Naive thymus-derived CD4-positive, alpha-beta T cell (primary cell): ENCODE data around the gene TUB. TPM values are rescaled to one million over a fixed set of nuclear protein-coding genes. Genes with fewer than 3 reads are reported as not detected.
A peak's percentile ranks its signal among the peaks of the same experiment; 100 is the strongest.

Experiments
- ATAC-seq: fragments of 150-1000 bp; cut with Tn5 transposase; 2 replicates; pipeline ENCODE4 v1.10.0; 2021; ENCODE audit warnings: mild to moderate bottlenecking, moderate library complexity
- CTCF ChIA-PET: fragments of 350-600 bp; sonication (Branson Sonifier 250); formaldehyde crosslinking; loops from one replicate; lab custom pipeline; 2021; ENCODE audit warnings: antibody characterized with exemption; lab: Charles Lee
- POLR2A ChIA-PET: fragments of 350-600 bp; sonication (Branson Sonifier 250); formaldehyde crosslinking; loops from one replicate; lab custom pipeline; 2021; ENCODE audit warnings: antibody characterized with exemption, inconsistent platforms; lab: Charles Lee
- DNase-seq, 9 donors: peaks; one replicate each; pipeline versions ENCODE4 v3.0.0 to v3.0.0-alpha.2; 2020 to 2022; ENCODE audit warnings: mixed read lengths in 1 of 9
- H3K27ac ChIP-seq: one replicate; pipeline ENCODE4 v1.7.0; 2013; ENCODE audit warnings: mild to moderate bottlenecking, low read depth, low read length, moderate library complexity
- H3K27me3 ChIP-seq, 2 donors: one replicate each; pipeline ENCODE4 v1.7.0; 2013; ENCODE audit warnings: low read length in 2 of 2, mild to moderate bottlenecking in 2 of 2, moderate library complexity in 2 of 2; ENCODE audit not compliant: control insufficient read depth in 2 of 2, insufficient read depth in 2 of 2
- H3K36me3 ChIP-seq, 3 experiments: 1 replicate in 2 of 3; 2 replicates in 1 of 3; pipeline ENCODE4 v1.7.0; 2013; ENCODE audit warnings: low read length in 3 of 3, mild to moderate bottlenecking in 3 of 3, moderate library complexity in 1 of 3; ENCODE audit not compliant: insufficient read depth in 3 of 3, control insufficient read depth in 2 of 3
- H3K4me1 ChIP-seq, 2 donors: one replicate each; pipeline ENCODE4 v1.7.0; 2013; ENCODE audit warnings: low read length in 2 of 2, mild to moderate bottlenecking in 2 of 2, moderate library complexity in 1 of 2; ENCODE audit not compliant: control insufficient read depth in 2 of 2, insufficient read depth in 2 of 2
- H3K4me3 ChIP-seq: 2 replicates; pipeline ENCODE4 v1.7.0; 2013; ENCODE audit warnings: mild to moderate bottlenecking, low read length
- H3K9me3 ChIP-seq, 3 experiments: 1 replicate in 2 of 3; 2 replicates in 1 of 3; pipeline ENCODE4 v1.7.0; 2013; ENCODE audit warnings: low read length in 3 of 3; ENCODE audit not compliant: control insufficient read depth in 2 of 3
- H3K27ac Mint-ChIP-seq, 9 donors: one replicate each; pipeline ENCODE4 v1.8.0; 2020 to 2022; ENCODE audit warnings: mixed read lengths in 9 of 9, mild to moderate bottlenecking in 8 of 9, moderate library complexity in 5 of 9, inconsistent platforms in 2 of 9
- H3K27me3 Mint-ChIP-seq, 5 donors: one replicate each; pipeline ENCODE4 v1.8.0; 2021 to 2022; ENCODE audit warnings: mixed read lengths in 5 of 5, mild to moderate bottlenecking in 1 of 5
- H3K36me3 Mint-ChIP-seq, 5 donors: one replicate each; pipeline ENCODE4 v1.8.0; 2020 to 2022; ENCODE audit warnings: mixed read lengths in 5 of 5, mild to moderate bottlenecking in 3 of 5, inconsistent platforms in 1 of 5
- H3K4me1 Mint-ChIP-seq, 7 donors: one replicate each; pipeline ENCODE4 v1.8.0; 2020 to 2022; ENCODE audit warnings: mixed read lengths in 7 of 7, mild to moderate bottlenecking in 3 of 7, inconsistent platforms in 1 of 7
- H3K4me3 Mint-ChIP-seq, 10 donors: one replicate each; pipeline ENCODE4 v1.8.0; 2020 to 2022; ENCODE audit warnings: mild to moderate bottlenecking in 10 of 10, mixed read lengths in 10 of 10, moderate library complexity in 6 of 10, inconsistent platforms in 2 of 10
- H3K9me3 Mint-ChIP-seq, 11 donors: one replicate each; pipeline ENCODE4 v1.8.0; 2020 to 2022; ENCODE audit warnings: mixed read lengths in 11 of 11, mild to moderate bottlenecking in 4 of 11, inconsistent platforms in 1 of 11, moderate library complexity in 1 of 11
- intact Hi-C, 2 donors: fragments of 100-400 bp; cut with micrococcal nuclease; formaldehyde crosslinking; loops; one replicate each; pipeline ENCODE4 v1.15.1; 2023
- polyA plus RNA-seq, 2 donors: library from polyadenylated mRNA; unstranded; fragments of 300-500 nt; fragmentation: Illumina TruSeq; gene quantifications; one replicate each; pipeline ENCODE4 v1.2.3, GENCODE V29; 2021
- total RNA-seq, 6 experiments: library from RNA in 5 of 6; stranded (reverse) in 5 of 6; gene quantifications; 1 replicate in 5 of 6; 2 replicates in 1 of 6; pipeline ENCODE4 v1.2.3 and lab custom pipeline; 2021 to 2026

Gene TUB
- total and polyA plus RNA-seq, 7 experiments from 2014 or later, result 0.05 to 0.12 (median 0.06) TPM; not detected in 3

GRCh38 chr11:8058216-8058615 is 22.8 kb upstream of the TUB start:
- Mint-ChIP-seq H3K9me3 (no peaks in the 10 kb centered on the region), H3K27me3 (peaks cover 0 to 19% (median 12%) of the 10 kb centered on the region in 5 donors), H3K36me3 (no peaks in the 10 kb centered on the region), H3K4me3 (no peak overlapping the region), H3K4me1 (peaks cover 0 to 5% (median 0%) of the 10 kb centered on the region in 7 donors), H3K27ac (no peak overlapping the region)
- Histone ChIP-seq H3K36me3 (no peaks in the 10 kb centered on the region), H3K27ac (no peak overlapping the region), H3K9me3 (no peaks in the 10 kb centered on the region), H3K4me3 (no peak overlapping the region), H3K4me1 (no peaks in the 10 kb centered on the region), H3K27me3 (no peaks in the 10 kb centered on the region)
- ChIA-PET CTCF (no interaction called here), POLR2A (no interaction called here)
- ATAC-seq, result no peak
- DNase-seq, result no peak
- intact Hi-C loops, result no loop called here

GRCh38 chr11:8059030-8059429 is 22.0 kb upstream of the TUB start:
- Mint-ChIP-seq H3K4me1 (peaks cover 0 to 5% (median 0%) of the 10 kb centered on the region in 7 donors), H3K4me3 (no peak overlapping the region), H3K27ac (no peak overlapping the region), H3K27me3 (peaks cover 0 to 19% (median 11%) of the 10 kb centered on the region in 5 donors), H3K36me3 (no peaks in the 10 kb centered on the region), H3K9me3 (no peaks in the 10 kb centered on the region)
- ChIA-PET POLR2A (no interaction called here), CTCF (no interaction called here)
- no peaks in the 10 kb centered on the region for H3K36me3 ChIP-seq
- no peaks in the 10 kb centered on the region for H3K4me1 ChIP-seq
- H3K27me3 ChIP-seq, result no peaks in the 10 kb centered on the region
- H3K9me3 ChIP-seq, result no peaks in the 10 kb centered on the region
- intact Hi-C loops, result no loop called here
- no peak overlapping the region for H3K4me3 ChIP-seq
- DNase-seq (no peak), ATAC-seq (no peak)
- H3K27ac ChIP-seq, result no peak overlapping the region

- intact Hi-C loops, result no loop called here
- no peak overlapping the region for H3K4me3 ChIP-seq
- Mint-ChIP-seq H3K36me3 (no peaks in the 10 kb centered on the region), H3K4me3 (no peak overlapping the region), H3K27me3 (peaks cover 0 to 19% (median 6%) of the 10 kb centered on the region in 5 donors), H3K9me3 (no peaks in the 10 kb centered on the region), H3K4me1 (peaks cover 0 to 5% (median 0%) of the 10 kb centered on the region in 7 donors), H3K27ac (no peak overlapping the region)
- ChIA-PET CTCF (no interaction called here), POLR2A (no interaction called here)
- no peaks in the 10 kb centered on the region for H3K27me3 ChIP-seq
- no peak for ATAC-seq
- H3K27ac ChIP-seq, result no peak overlapping the region
- H3K36me3 ChIP-seq, result no peaks in the 10 kb centered on the region
- H3K9me3 ChIP-seq, result no peaks in the 10 kb centered on the region
- H3K4me1 ChIP-seq, result no peaks in the 10 kb centered on the region
- DNase-seq, result no peak
Measured at GRCh38 chr11:8059571-8060011, 21.4 kb upstream of the TUB start.

GRCh38 chr11:8060146-8060719 is 20.8 kb upstream of the TUB start:
- no peaks in the 10 kb centered on the region for H3K36me3 Mint-ChIP-seq
- DNase-seq (no peak), ATAC-seq (no peak)
- H3K4me1 Mint-ChIP-seq, result peaks cover 0 to 5% (median 0%) of the 10 kb centered on the region in 7 donors
- Histone ChIP-seq H3K27ac (no peak overlapping the region), H3K9me3 (no peaks in the 10 kb centered on the region), H3K4me1 (no peaks in the 10 kb centered on the region), H3K36me3 (no peaks in the 10 kb centered on the region), H3K27me3 (no peaks in the 10 kb centered on the region), H3K4me3 (no peak overlapping the region)
- ChIA-PET POLR2A (no interaction called here), CTCF (no interaction called here)
- peaks cover 0 to 15% (median 0%) of the 10 kb centered on the region in 5 donors for H3K27me3 Mint-ChIP-seq
- no peaks in the 10 kb centered on the region for H3K9me3 Mint-ChIP-seq
- intact Hi-C loops, result no loop called here
- no peak overlapping the region for H3K27ac Mint-ChIP-seq
- no peak overlapping the region for H3K4me3 Mint-ChIP-seq

- Mint-ChIP-seq H3K4me3 (no peak overlapping the region), H3K36me3 (no peaks in the 10 kb centered on the region), H3K9me3 (no peaks in the 10 kb centered on the region), H3K27me3 (peaks cover 0 to 15% (median 0%) of the 10 kb centered on the region in 5 donors), H3K4me1 (peaks cover 0 to 5% (median 0%) of the 10 kb centered on the region in 7 donors), H3K27ac (no peak overlapping the region)
- Histone ChIP-seq H3K27ac (no peak overlapping the region), H3K9me3 (no peaks in the 10 kb centered on the region), H3K4me3 (no peak overlapping the region), H3K4me1 (no peaks in the 10 kb centered on the region), H3K27me3 (no peaks in the 10 kb centered on the region), H3K36me3 (no peaks in the 10 kb centered on the region)
- CTCF ChIA-PET, result no interaction called here
- intact Hi-C loops, result no loop called here
- ATAC-seq (no peak), DNase-seq (peak in 1 of 9 donors; percentile 15)
- POLR2A ChIA-PET, result interaction anchor here (0.6 kb wide), 1 partner anchor 53 kb away, joined by 3 read pairs; no protein-coding TSS in a partner anchor
Measured at GRCh38 chr11:8060801-8061554, 20.0 kb upstream of the TUB start.

- Histone ChIP-seq H3K27ac (no peak overlapping the region), H3K36me3 (no peaks in the 10 kb centered on the region), H3K27me3 (no peaks in the 10 kb centered on the region), H3K4me1 (no peaks in the 10 kb centered on the region), H3K4me3 (no peak overlapping the region), H3K9me3 (no peaks in the 10 kb centered on the region)
- Mint-ChIP-seq H3K9me3 (no peaks in the 10 kb centered on the region), H3K27me3 (peaks cover 0 to 9% (median 0%) of the 10 kb centered on the region in 5 donors), H3K27ac (no peak overlapping the region), H3K4me3 (no peak overlapping the region), H3K4me1 (peaks cover 0 to 5% (median 0%) of the 10 kb centered on the region in 7 donors), H3K36me3 (no peaks in the 10 kb centered on the region)
- ATAC-seq, result no peak
- DNase-seq, result no peak
- intact Hi-C loops, result no loop called here
- CTCF ChIA-PET, result no interaction called here
- POLR2A ChIA-PET, result interaction anchor here (0.6 kb wide), 1 partner anchor 52 kb away, joined by 3 read pairs; no protein-coding TSS in a partner anchor
Measured at GRCh38 chr11:8061555-8062428, 19.2 kb upstream of the TUB start.
